A549 (cell line): ENCODE results near the gene ARAP3. TPM values are rescaled to one million over a fixed set of nuclear protein-coding genes. Genes with fewer than 3 reads are reported as not detected.

Experiments
- ATAC-seq, 2 experiments: fragments of 200-7000 bp in 1 of 2; fragments of >200 bp in 1 of 2; cut with Nextera tagmentation in 1 of 2; cut with Tn5 transposase in 1 of 2; 3 replicates each; pipeline versions ENCODE4 v1.8.0 to v1.9.1; 2018 to 2020; ENCODE audit warnings: mild to moderate bottlenecking in 1 of 2, moderate library complexity in 1 of 2
- CTCF ChIA-PET: fragments of 300-600 bp; sonication (Branson Sonifier 250); formaldehyde crosslinking; extraction: SDS; loops from one replicate; lab custom pipeline; 2021; ENCODE audit warnings: antibody characterized with exemption, inconsistent platforms; lab: Yijun Ruan, JAX
- POLR2A ChIA-PET: fragments of 350-600 bp; formaldehyde crosslinking; extraction: SDS; loops from one replicate; lab custom pipeline; 2021; ENCODE audit warnings: antibody characterized with exemption, inconsistent platforms; lab: Yijun Ruan, JAX
- DNase-seq, 2 experiments: peaks; one replicate each; pipeline versions ENCODE4 v3.0.0 to v3.0.0-alpha.2; 2011 to 2016; ENCODE audit warnings: low read depth in 1 of 2, low spot score in 1 of 2
- FAIRE-seq: peaks from 2 replicates; lab custom pipeline; 2011; peaks lifted over from hg19 to GRCh38; lab: Jason Lieb, UNC
- H3K27ac ChIP-seq, 2 experiments: fragments of >200 bp; sonication (Bioruptor Twin); formaldehyde crosslinking; 3 replicates each; pipeline ENCODE4 v1.5.1; 2016 to 2017
- H3K4me1 ChIP-seq: fragments of >200 bp; sonication (Bioruptor Twin); formaldehyde crosslinking; 3 replicates; pipeline ENCODE4 v1.6.1; 2016
- H3K4me2 ChIP-seq: fragments of >200 bp; sonication (Bioruptor Twin); formaldehyde crosslinking; 3 replicates; pipeline ENCODE4 v1.6.1; 2016
- H3K4me3 ChIP-seq: fragments of >200 bp; sonication (Bioruptor Twin); formaldehyde crosslinking; 3 replicates; pipeline ENCODE4 v1.5.1; 2016
- H3K9me3 ChIP-seq: fragments of >200 bp; sonication (Bioruptor Twin); formaldehyde crosslinking; 3 replicates; pipeline ENCODE4 v1.6.1; 2016
- ATOH8 ChIP-seq: fragments of 250-450 bp; sonication (Bioruptor Pico); IDR thresholded peaks from 2 replicates; pipeline ENCODE4 v1.5.0; 2020; ENCODE audit warnings: low read depth, mild to moderate bottlenecking, moderate library complexity
- CBX2 ChIP-seq: fragments of 200-600 bp; sonication (generic); IDR thresholded peaks from 2 replicates; pipeline ENCODE4 v1.6.1; 2016; ENCODE audit warnings: low read depth, mild to moderate bottlenecking, borderline replicate concordance
- CBX8 ChIP-seq: fragments of 200-600 bp; sonication (generic); IDR thresholded peaks from 2 replicates; pipeline ENCODE4 v1.6.1; 2016
- CEBPB ChIP-seq, 2 experiments: fragments of >200 bp in 1 of 2; sonication (Bioruptor Twin) in 1 of 2; formaldehyde crosslinking in 1 of 2; IDR thresholded peaks; 2 replicates each; pipeline ENCODE4 v1.6.1; 2012 to 2016
- CHD2 ChIP-seq: fragments of 150-350 bp; IDR thresholded peaks from 2 replicates; pipeline ENCODE4 v1.6.1; 2014; ENCODE audit warnings: low read length; ENCODE audit not compliant: partially characterized antibody
- CHD4 ChIP-seq: fragments of 200-600 bp; sonication (generic); IDR thresholded peaks from 2 replicates; pipeline ENCODE4 v1.6.1; 2016; ENCODE audit warnings: antibody characterized with exemption, mild to moderate bottlenecking, borderline replicate concordance
- E2F6 ChIP-seq: IDR thresholded peaks from 2 replicates; pipeline ENCODE4 v1.6.1; 2012; ENCODE audit warnings: low read depth, borderline replicate concordance
- ELK1 ChIP-seq: fragments of 150-350 bp; IDR thresholded peaks from 2 replicates; pipeline ENCODE4 v1.6.1; 2014; ENCODE audit warnings: low read depth, mild to moderate bottlenecking, low read length
- GATA3 ChIP-seq: IDR thresholded peaks from 2 replicates; pipeline ENCODE4 v1.6.1; 2012; ENCODE audit warnings: borderline replicate concordance
- HOXA7 ChIP-seq: fragments of 250-450 bp; sonication (Bioruptor Pico); IDR thresholded peaks from 2 replicates; pipeline ENCODE4 v1.5.0; 2020; ENCODE audit warnings: mild to moderate bottlenecking, moderate library complexity
- KDM5A ChIP-seq: fragments of 200-600 bp; sonication (generic); IDR thresholded peaks from 2 replicates; pipeline ENCODE4 v1.6.1; 2016; ENCODE audit warnings: antibody characterized with exemption, mild to moderate bottlenecking
- MAZ ChIP-seq: fragments of 150-350 bp; IDR thresholded peaks from 2 replicates; pipeline ENCODE4 v1.6.1; 2014; ENCODE audit warnings: antibody characterized with exemption, low read depth, low read length, borderline replicate concordance
- MYC ChIP-seq: IDR thresholded peaks from 2 replicates; pipeline ENCODE4 v1.6.1; 2012; ENCODE audit warnings: mild to moderate bottlenecking, inconsistent platforms, low read length, improper control_type of control experiment, borderline replicate concordance
- NPAS2 ChIP-seq: fragments of 250-450 bp; sonication (Bioruptor Pico); IDR thresholded peaks from 2 replicates; pipeline ENCODE4 v1.8.0; 2022; ENCODE audit warnings: mild to moderate bottlenecking, moderate library complexity, borderline replicate concordance
- NR3C1 ChIP-seq: fragments of >200 bp; sonication (Bioruptor Twin); formaldehyde crosslinking; IDR thresholded peaks from 3 replicates; pipeline ENCODE4 v1.6.1; 2017
- PBX3 ChIP-seq: IDR thresholded peaks from 2 replicates; pipeline ENCODE4 v1.6.1; 2012
- POLR2A ChIP-seq: IDR thresholded peaks from 2 replicates; pipeline ENCODE4 v1.6.1; 2012; ENCODE audit warnings: mild to moderate bottlenecking, low read length
- RARB ChIP-seq: fragments of 250-450 bp; sonication (Bioruptor Pico); IDR thresholded peaks from 2 replicates; pipeline ENCODE4 v1.8.0; 2021; ENCODE audit warnings: mild to moderate bottlenecking, moderate library complexity
- REST ChIP-seq: fragments of 200-600 bp; sonication (generic); IDR thresholded peaks from 2 replicates; pipeline ENCODE4 v1.6.1; 2016; ENCODE audit warnings: antibody characterized with exemption, mild to moderate bottlenecking, moderate library complexity
- SREBF2 ChIP-seq: fragments of 450-650 bp; IDR thresholded peaks from 2 replicates; pipeline ENCODE4 v1.6.1; 2014; ENCODE audit warnings: mild to moderate bottlenecking, moderate library complexity
- TFCP2L1 ChIP-seq: fragments of 250-450 bp; sonication (Bioruptor Pico); IDR thresholded peaks from 2 replicates; pipeline ENCODE4 v1.5.0; 2021; ENCODE audit warnings: mild to moderate bottlenecking
- TP53 ChIP-seq: fragments of 250-450 bp; sonication (Bioruptor Pico); IDR thresholded peaks from 2 replicates; pipeline ENCODE4 v1.5.0; 2021; ENCODE audit warnings: mild to moderate bottlenecking, moderate library complexity
- USF2 ChIP-seq: fragments of 450-650 bp; IDR thresholded peaks from 2 replicates; pipeline ENCODE4 v1.6.1; 2014; ENCODE audit warnings: antibody characterized with exemption
- ZSCAN20 ChIP-seq: fragments of 250-450 bp; sonication (Bioruptor Pico); IDR thresholded peaks from 2 replicates; pipeline ENCODE4 v1.8.0; 2022; ENCODE audit warnings: mild to moderate bottlenecking, moderate library complexity
- WGBS: methylation state at CpG from one replicate; pipeline ENCODE4 v1.1.6; 2017; ENCODE audit errors: missing lambda C conversion rate; 5-methylcytosine and 5-hydroxymethylcytosine counted together
- polyA plus RNA-seq, 4 experiments: library from polyadenylated mRNA; depleted of rRNA in 3 of 4; stranded (reverse); fragments of >200 nt; fragmentation: RNase III in 1 of 4; extraction: RNeasy Plus Mini Kit Qiagen cat#74134 plus additional on column Dnase treatment in 1 of 4; gene quantifications; 2 replicates in 3 of 4; 3 replicates in 1 of 4; pipeline ENCODE4 v1.2.3, GENCODE V29; 2011 to 2017

ARAP3 gene
- polyA plus RNA-seq, 2 of the 4 experiments (the other 2 are of a cell fraction) = 3.0 to 6.6 TPM

GRCh38 chr5:141722266-141722665 lies 40.2 kb upstream of the ARAP3 start:
- FAIRE-seq (no peak), DNase-seq (no peak), ATAC-seq (no peak)
- Histone ChIP-seq H3K9me3 (0 out of 3 replicates have a peak, but pooled peaks cover 3% of the 10 kb centered on the region), H3K4me1 (peaks cover 9% of the 10 kb centered on the region; the same call in 2 of the 3 replicates), H3K4me3 (no peak overlapping the region), H3K27ac (no peak overlapping the region), H3K4me2 (no peak overlapping the region)
- POLR2A ChIA-PET = interaction anchor here (0.6 kb wide), 1 partner anchor 127 kb away, joined by 4 read pairs; no protein-coding TSS in a partner anchor
- TF ChIP-seq TP53 (CRISPR knock-in tag) = no peak
- no peak for TF ChIP-seq MAZ
- TF ChIP-seq KDM5A = no peak
- TF ChIP-seq GATA3 = no peak
- TF ChIP-seq TFCP2L1 (CRISPR knock-in tag) = no peak
- TF ChIP-seq NR3C1 = no peak
- no peak for TF ChIP-seq USF2
- TF ChIP-seq NPAS2 = no peak
- CTCF ChIA-PET = interaction anchor here (0.8 to 2.4 kb wide), 8 partner anchors 10 to 239 kb away, joined by 3 to 10 read pairs (median 4); partner anchors contain the start of gene PCDH1

GRCh38 chr5:141717043-141717442 lies 35.0 kb upstream of the ARAP3 start:
- ATAC-seq = no peak
- H3K4me2 ChIP-seq = no peak overlapping the region
- FAIRE-seq = no peak
- WGBS = 37% methylated on average over 3 of the region's 3 CpGs
- CTCF ChIA-PET = interaction anchor here (1.0 to 4.0 kb wide), 6 partner anchors 15 to 163 kb away, joined by 3 to 16 read pairs (median 9); no protein-coding TSS in a partner anchor
- TF ChIP-seq E2F6 = no peak
- no peak for TF ChIP-seq ZSCAN20 (CRISPR knock-in tag)
- no peak for TF ChIP-seq CHD4
- TF ChIP-seq REST = no peak
- TF ChIP-seq POLR2A = no peak
- no peak for TF ChIP-seq SREBF2
- TF ChIP-seq ELK1 = no peak
- no peak for TF ChIP-seq RARB (CRISPR knock-in tag)
- no peak for TF ChIP-seq CEBPB (IDR thresholded peaks at IDR 0.05)
- TF ChIP-seq HOXA7 = no peak
- no peak for TF ChIP-seq CHD2
- no peak for TF ChIP-seq CBX8
- TF ChIP-seq PBX3 = no peak
- TF ChIP-seq ATOH8 = no peak
- TF ChIP-seq CBX2 = no peak
- no peak for TF ChIP-seq MYC
- no peaks in the 10 kb centered on the region for H3K9me3 ChIP-seq
- H3K4me1 ChIP-seq = peaks cover 21% of the 10 kb centered on the region
- POLR2A ChIA-PET = no interaction called here
- DNase-seq = no peak
- no peak overlapping the region for H3K27ac ChIP-seq
- no peak overlapping the region for H3K4me3 ChIP-seq
